Cardiac fibroblast (primary cell): ENCODE measurements around the gene HYAL4.

Experiments used
- DNase-seq, 2 donors: peaks; one replicate each; pipeline versions ENCODE4 v3.0.0 to v3.0.0-alpha.2; 2010; ENCODE audit warnings: low read depth in 2 of 2
- H3K4me3 ChIP-seq, 2 donors: replicated peaks in 1 of 2; 1 replicate in 1 of 2; 2 replicates in 1 of 2; pipeline ENCODE4 v1.5.1; 2011; ENCODE audit warnings: low read depth in 2 of 2, low read length in 2 of 2, mild to moderate bottlenecking in 2 of 2, moderate library complexity in 1 of 2
- TF ChIP-seq, protein P1 (sequence below): IDR thresholded peaks from one replicate; pipeline ENCODE4 v1.5.1; 2011; ENCODE audit warnings: low read depth, mild to moderate bottlenecking, low read length, inconsistent platforms

Gene HYAL4

GRCh38 chr7:123871998-123872867, 27.3 kb downstream of the HYAL4 start:
- no peak overlapping the region for H3K4me3 ChIP-seq
- DNase-seq: peak; percentile 72 to 73
- TF ChIP-seq, protein P1, sequence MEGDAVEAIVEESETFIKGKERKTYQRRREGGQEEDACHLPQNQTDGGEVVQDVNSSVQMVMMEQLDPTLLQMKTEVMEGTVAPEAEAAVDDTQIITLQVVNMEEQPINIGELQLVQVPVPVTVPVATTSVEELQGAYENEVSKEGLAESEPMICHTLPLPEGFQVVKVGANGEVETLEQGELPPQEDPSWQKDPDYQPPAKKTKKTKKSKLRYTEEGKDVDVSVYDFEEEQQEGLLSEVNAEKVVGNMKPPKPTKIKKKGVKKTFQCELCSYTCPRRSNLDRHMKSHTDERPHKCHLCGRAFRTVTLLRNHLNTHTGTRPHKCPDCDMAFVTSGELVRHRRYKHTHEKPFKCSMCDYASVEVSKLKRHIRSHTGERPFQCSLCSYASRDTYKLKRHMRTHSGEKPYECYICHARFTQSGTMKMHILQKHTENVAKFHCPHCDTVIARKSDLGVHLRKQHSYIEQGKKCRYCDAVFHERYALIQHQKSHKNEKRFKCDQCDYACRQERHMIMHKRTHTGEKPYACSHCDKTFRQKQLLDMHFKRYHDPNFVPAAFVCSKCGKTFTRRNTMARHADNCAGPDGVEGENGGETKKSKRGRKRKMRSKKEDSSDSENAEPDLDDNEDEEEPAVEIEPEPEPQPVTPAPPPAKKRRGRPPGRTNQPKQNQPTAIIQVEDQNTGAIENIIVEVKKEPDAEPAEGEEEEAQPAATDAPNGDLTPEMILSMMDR: peak; percentile 43

DNA sequence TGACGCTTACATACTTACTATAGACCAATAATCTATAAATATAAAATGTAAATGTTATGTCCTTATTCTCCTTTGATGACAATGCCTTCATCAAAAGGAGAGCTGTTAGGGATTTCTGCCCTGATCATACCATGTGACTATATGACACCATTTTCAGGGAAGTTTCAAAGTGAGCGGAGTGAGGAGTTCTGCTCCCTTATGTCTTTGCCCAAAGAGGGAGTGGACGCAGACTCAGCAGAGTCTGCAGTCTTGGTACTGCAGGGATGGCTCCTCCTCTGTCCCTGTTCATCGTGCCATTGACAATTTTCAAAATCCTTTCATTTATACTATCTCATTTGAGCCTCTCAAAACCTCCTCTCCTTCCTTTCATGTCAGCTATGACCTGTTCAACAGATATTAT, 27.9 kb downstream of the HYAL4 start:
- DNase-seq: no peak
- TF ChIP-seq, protein P1: no peak
- H3K4me3 ChIP-seq: no peak overlapping the region

DNA sequence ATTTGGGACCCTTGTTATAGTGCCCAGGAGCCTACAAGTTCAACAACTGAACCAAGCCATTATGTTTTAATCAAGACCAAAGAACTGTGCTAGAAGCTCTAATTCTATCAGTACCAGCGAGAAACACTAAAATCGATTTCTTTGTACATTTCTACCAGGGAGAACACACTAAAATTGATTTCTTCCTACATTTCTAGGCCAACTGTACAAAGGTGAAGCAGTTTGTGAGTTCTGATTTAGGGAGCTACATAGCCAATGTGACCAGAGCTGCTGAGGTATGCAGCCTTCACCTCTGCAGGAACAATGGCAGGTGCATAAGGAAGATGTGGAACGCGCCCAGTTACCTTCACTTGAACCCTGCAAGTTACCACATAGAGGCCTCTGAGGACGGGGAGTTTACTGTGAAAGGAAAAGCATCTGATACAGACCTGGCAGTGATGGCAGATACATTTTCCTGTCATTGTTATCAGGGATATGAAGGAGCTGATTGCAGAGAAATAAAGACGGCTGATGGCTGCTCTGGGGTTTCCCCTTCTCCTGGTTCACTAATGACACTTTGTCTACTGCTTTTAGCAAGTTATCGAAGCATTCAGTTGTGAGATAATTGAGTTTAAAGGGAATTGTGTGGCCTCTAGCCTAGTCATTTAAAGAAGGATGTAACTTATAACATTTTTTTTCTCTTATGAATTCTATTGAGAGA, 31.7 kb downstream of the HYAL4 start:
- DNase-seq: no peak
- H3K4me3 ChIP-seq: no peak overlapping the region
- TF ChIP-seq, protein P1: no peak

DNA sequence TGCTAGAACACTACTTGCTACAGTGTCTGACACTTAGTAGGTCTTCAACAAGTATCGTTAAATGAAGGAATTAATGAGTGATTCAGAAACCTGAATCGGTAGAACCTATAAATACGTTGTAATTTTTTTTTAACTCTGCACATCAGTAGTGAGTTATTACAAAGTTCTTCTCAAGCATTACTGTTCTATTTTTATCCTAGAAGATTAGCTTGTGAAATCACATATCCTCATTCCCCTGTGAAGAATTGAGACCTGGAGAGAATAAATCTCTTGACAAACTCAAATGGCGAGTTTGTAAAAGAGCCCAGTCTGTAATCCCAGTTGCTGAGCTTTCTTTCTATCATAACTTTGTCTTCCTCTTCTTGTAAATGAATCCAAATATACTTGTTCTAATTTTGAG, 34.7 kb downstream of the HYAL4 start:
- no peak overlapping the region for H3K4me3 ChIP-seq
- TF ChIP-seq, protein P1: no peak
- no peak for DNase-seq

DNA sequence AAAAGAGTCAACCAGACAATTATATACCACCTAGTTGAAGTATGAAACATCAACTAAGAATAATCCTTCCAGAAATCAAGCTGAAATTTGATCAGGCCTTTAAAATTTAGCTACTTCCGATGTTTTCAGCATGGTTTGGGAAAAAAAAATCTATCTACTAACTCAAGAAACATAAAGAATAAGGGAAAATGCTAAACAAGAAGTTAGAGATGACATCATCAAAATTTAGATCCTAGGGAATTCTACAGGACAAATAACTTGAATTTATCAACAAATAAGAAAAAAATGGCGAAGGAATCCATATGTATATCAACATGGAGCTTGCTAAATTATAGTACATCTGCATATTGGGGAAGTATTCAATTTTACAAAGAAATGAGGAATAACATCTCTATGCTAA, 36.3 kb downstream of the HYAL4 start:
- H3K4me3 ChIP-seq: no peak overlapping the region
- TF ChIP-seq, protein P1: no peak
- no peak for DNase-seq

- H3K4me3 ChIP-seq: no peak overlapping the region
- no peak for DNase-seq
- TF ChIP-seq, protein P1: no peak
Observed at GRCh38 chr7:123883154-123883553, 38.2 kb downstream of the HYAL4 start.
